ENCODE results near the gene ATR. TPM values are rescaled to one million over a fixed set of nuclear protein-coding genes. Genes with fewer than 3 reads are reported as not detected.
"Not testable (repeated sequence)": the region's sequence is repeated elsewhere in the genome, so short reads cannot be mapped to it uniquely, and the experiment has no call there.

ATR gene
- total and polyA plus RNA-seq, 7 experiments from 2014 or later = 11.3 to 48.3 (median 34.8) TPM

- H3K36me3 ChIP-seq (ENCODE audit: control insufficient read depth in 2 of 3, insufficient read depth in 3 of 3, low read length in 3 of 3) = peaks cover 0 to 8% (median 0%) of the 10 kb centered on the region in 3 experiments
- peak; percentile 74 to 97 (median 85) for DNase-seq
- POLR2A ChIA-PET = interaction anchor here (0.6 to 5.0 kb wide), 4 partner anchors 15 to 406 kb away, joined by 3 to 30 read pairs (median 4); partner anchors contain the start of gene ATR
- CTCF ChIA-PET = interaction anchor here (0.7 kb wide), 1 partner anchor 407 kb away, joined by 3 read pairs; no protein-coding TSS in a partner anchor
- Mint-ChIP-seq H3K4me3 (peak within 1 kb of the TSS; percentile 96 to 100 (median 98)), H3K36me3 (peaks cover 0 to 6% (median 0%) of the 10 kb centered on the region in 5 donors), H3K9me3 (peaks cover 0 to 4% (median 0%) of the 10 kb centered on the region in 11 donors), H3K4me1 (peaks cover 0 to 32% (median 20%) of the 10 kb centered on the region in 7 donors), H3K27ac (peak within 1 kb of the TSS; percentile 83 to 95 (median 91)), H3K27me3 (peaks cover 0 to 11% (median 0%) of the 10 kb centered on the region in 5 donors)
- peak within 1 kb of the TSS; percentile 67 for H3K27ac ChIP-seq (ENCODE audit: low read depth, low read length)
- H3K4me3 ChIP-seq (ENCODE audit: low read length) = peak within 1 kb of the TSS; percentile 82
- ATAC-seq = peak; percentile 91
- no peaks in the 10 kb centered on the region for H3K9me3 ChIP-seq (ENCODE audit: control insufficient read depth in 2 of 3, low read length in 3 of 3)
- intact Hi-C loops (cut with micrococcal nuclease) = loop anchor here (1.0 to 5.0 kb wide), 7 partner anchors 9 to 1376 kb away; partner anchors contain the start of genes ATR (in 2 of the 2), TRPC1 (in 2 of the 2), DIPK2A (in 1 of the 2) and U2SURP (in 1 of the 2)
- peaks cover 0 to 3% of the 10 kb centered on the region in 2 donors for H3K4me1 ChIP-seq (ENCODE audit: control insufficient read depth in 2 of 2, insufficient read depth in 2 of 2, low read length in 2 of 2)
- H3K27me3 ChIP-seq (ENCODE audit: control insufficient read depth in 2 of 2, insufficient read depth in 2 of 2, low read length in 2 of 2) = no peaks in the 10 kb centered on the region
Observed at GRCh38 chr3:142595951-142596725, 17.6 kb upstream of the ATR start, which contains the start of gene PLS1. Gene PLS1 (plus strand): TSS chr3:142596393. CDS start chr3:142664238, 67,845 bp downstream.

- CTCF ChIA-PET = interaction anchor here (0.7 kb wide), 1 partner anchor 408 kb away, joined by 3 read pairs; no protein-coding TSS in a partner anchor
- Mint-ChIP-seq H3K9me3 (peaks cover 0 to 4% (median 0%) of the 10 kb centered on the region in 11 donors), H3K27me3 (peaks cover 0 to 11% (median under 1%) of the 10 kb centered on the region in 5 donors), H3K27ac (peak overlapping the region in 6 of 9 donors; percentile 83 to 95 (median 92)), H3K4me1 (peaks cover 0 to 32% (median 20%) of the 10 kb centered on the region in 7 donors), H3K36me3 (peaks cover 0 to 6% (median 0%) of the 10 kb centered on the region in 5 donors), H3K4me3 (peak overlapping the region; percentile 96 to 100 (median 98))
- no peaks in the 10 kb centered on the region for H3K27me3 ChIP-seq (ENCODE audit: control insufficient read depth in 2 of 2, insufficient read depth in 2 of 2, low read length in 2 of 2)
- peaks cover 0 to 3% of the 10 kb centered on the region in 2 donors for H3K4me1 ChIP-seq (ENCODE audit: control insufficient read depth in 2 of 2, insufficient read depth in 2 of 2, low read length in 2 of 2)
- H3K36me3 ChIP-seq (ENCODE audit: control insufficient read depth in 2 of 3, insufficient read depth in 3 of 3, low read length in 3 of 3) = peaks cover 0 to 8% (median 0%) of the 10 kb centered on the region in 3 experiments
- ATAC-seq = no peak
- POLR2A ChIA-PET = interaction anchor here (5.0 kb wide), 1 partner anchor 18 kb away, joined by 30 read pairs; the partner anchor contains the start of gene ATR
- peak overlapping the region; percentile 67 for H3K27ac ChIP-seq (ENCODE audit: low read depth, low read length)
- DNase-seq = no peak
- H3K9me3 ChIP-seq (ENCODE audit: control insufficient read depth in 2 of 3, low read length in 3 of 3) = no peaks in the 10 kb centered on the region
- intact Hi-C loops (cut with micrococcal nuclease) = loop anchor here (5.0 kb wide), 3 partner anchors 148 to 1377 kb away; partner anchors contain the start of genes DIPK2A (in 1 of the 2) and XRN1 (in 1 of the 2)
- peak overlapping the region; percentile 82 for H3K4me3 ChIP-seq (ENCODE audit: low read length)
Observed at GRCh38 chr3:142595581-142595950, 17.0 kb upstream of the ATR start.

- Histone ChIP-seq H3K4me3 (ENCODE audit: low read length) (peak overlapping the region; percentile 82), H3K27me3 (ENCODE audit: control insufficient read depth in 2 of 2, insufficient read depth in 2 of 2, low read length in 2 of 2) (no peaks in the 10 kb centered on the region), H3K27ac (ENCODE audit: low read depth, low read length) (no peak overlapping the region), H3K9me3 (ENCODE audit: control insufficient read depth in 2 of 3, low read length in 3 of 3) (no peaks in the 10 kb centered on the region), H3K36me3 (ENCODE audit: control insufficient read depth in 2 of 3, insufficient read depth in 3 of 3, low read length in 3 of 3) (peaks cover 0 to 8% (median 0%) of the 10 kb centered on the region in 3 experiments), H3K4me1 (ENCODE audit: control insufficient read depth in 2 of 2, insufficient read depth in 2 of 2, low read length in 2 of 2) (peaks cover 0 to 3% of the 10 kb centered on the region in 2 donors)
- Mint-ChIP-seq H3K4me1 (peaks cover 0 to 32% (median 20%) of the 10 kb centered on the region in 7 donors), H3K36me3 (peaks cover 0 to 3% (median 0%) of the 10 kb centered on the region in 5 donors), H3K27ac (peak overlapping the region in 3 of 9 donors; percentile 83 to 95 (median 92)), H3K4me3 (peak overlapping the region; percentile 96 to 100 (median 98)), H3K27me3 (peaks cover 0 to 15% (median 5%) of the 10 kb centered on the region in 5 donors), H3K9me3 (peaks cover 0 to 4% (median 0%) of the 10 kb centered on the region in 11 donors)
- POLR2A ChIA-PET = interaction anchor here (5.0 kb wide), 1 partner anchor 17 kb away, joined by 30 read pairs; the partner anchor contains the start of gene ATR
- DNase-seq (no peak), ATAC-seq (no peak)
- intact Hi-C loops (cut with micrococcal nuclease) = loop anchor here (5.0 kb wide), 3 partner anchors 148 to 1377 kb away; partner anchors contain the start of genes DIPK2A (in 1 of the 2) and XRN1 (in 1 of the 2)
- CTCF ChIA-PET = no interaction called here
Observed at GRCh38 chr3:142595141-142595540, 16.6 kb upstream of the ATR start.

GRCh38 chr3:142592268-142592667, 13.7 kb upstream of the ATR start:
- Mint-ChIP-seq H3K4me1 (peaks cover 0 to 20% (median 12%) of the 10 kb centered on the region in 7 donors), H3K27me3 (peaks cover 0 to 26% (median 10%) of the 10 kb centered on the region in 5 donors)
- H3K36me3 Mint-ChIP-seq; H3K36me3 ChIP-seq (ENCODE audit: control insufficient read depth in 2 of 3, insufficient read depth in 3 of 3, low read length in 3 of 3); H3K27me3 ChIP-seq (ENCODE audit: control insufficient read depth in 2 of 2, insufficient read depth in 2 of 2, low read length in 2 of 2); DNase-seq; intact Hi-C loops (cut with micrococcal nuclease); H3K9me3 ChIP-seq (ENCODE audit: control insufficient read depth in 2 of 3, low read length in 3 of 3); H3K4me3 ChIP-seq (ENCODE audit: low read length); H3K4me3 Mint-ChIP-seq; H3K4me1 ChIP-seq (ENCODE audit: control insufficient read depth in 2 of 2, insufficient read depth in 2 of 2, low read length in 2 of 2); H3K9me3 Mint-ChIP-seq; ATAC-seq; H3K27ac Mint-ChIP-seq; H3K27ac ChIP-seq (ENCODE audit: low read depth, low read length): not testable (repeated sequence)
- POLR2A ChIA-PET = interaction anchor here (1.3 kb wide), 1 partner anchor 14 kb away, joined by 5 read pairs; the partner anchor contains the start of gene ATR
- CTCF ChIA-PET = interaction anchor here (0.6 to 0.7 kb wide), 2 partner anchors 236 to 404 kb away, joined by 3 to 5 read pairs; no protein-coding TSS in a partner anchor

GRCh38 chr3:142588703-142589102, 10.2 kb upstream of the ATR start:
- no peaks in the 10 kb centered on the region for H3K9me3 ChIP-seq (ENCODE audit: control insufficient read depth in 2 of 3, low read length in 3 of 3)
- ChIA-PET POLR2A (interaction anchor here (0.6 to 3.1 kb wide), 2 partner anchors 10 to 35 kb away, joined by 3 to 12 read pairs; partner anchors contain the start of gene ATR), CTCF (no interaction called here)
- no peak overlapping the region for H3K27ac ChIP-seq (ENCODE audit: low read depth, low read length)
- intact Hi-C loops (cut with micrococcal nuclease) = loop anchor here in 1 of 2 donors (5.0 kb wide), 1 partner anchor 239 kb away; no protein-coding TSS in a partner anchor
- Mint-ChIP-seq H3K27ac (no peak overlapping the region), H3K27me3 (peaks cover 6 to 42% (median 16%) of the 10 kb centered on the region in 5 donors), H3K4me1 (no peaks in the 10 kb centered on the region), H3K4me3 (no peak overlapping the region), H3K9me3 (peaks cover 0 to 3% (median 0%) of the 10 kb centered on the region in 11 donors), H3K36me3 (no peaks in the 10 kb centered on the region)
- no peaks in the 10 kb centered on the region for H3K36me3 ChIP-seq (ENCODE audit: control insufficient read depth in 2 of 3, insufficient read depth in 3 of 3, low read length in 3 of 3)
- no peak for ATAC-seq
- no peak overlapping the region for H3K4me3 ChIP-seq (ENCODE audit: low read length)
- no peaks in the 10 kb centered on the region for H3K4me1 ChIP-seq (ENCODE audit: control insufficient read depth in 2 of 2, insufficient read depth in 2 of 2, low read length in 2 of 2)
- DNase-seq = no peak
- H3K27me3 ChIP-seq (ENCODE audit: control insufficient read depth in 2 of 2, insufficient read depth in 2 of 2, low read length in 2 of 2) = no peaks in the 10 kb centered on the region

Data from naive thymus-derived CD4-positive, alpha-beta T cell (primary cell).